Breast epithelium (tissue), 3 donors: ENCODE results near the gene C19orf85.

ENCODE experiments used
- POLR2A ChIP-seq: fragments of 450-650 bp; IDR thresholded peaks from one replicate; pipeline ENCODE4 v1.6.1; 2016; ENCODE audit warnings: antibody characterized with exemption, mild to moderate bottlenecking, moderate library complexity
- POLR2AphosphoS5 ChIP-seq, 3 donors: sonication (generic); formaldehyde crosslinking; IDR thresholded peaks; one replicate each; pipeline ENCODE4 v1.6.1; 2017; ENCODE audit warnings: antibody characterized with exemption in 3 of 3
- TF ChIP-seq, protein P1 (sequence below), 3 donors: fragments of 450-650 bp; IDR thresholded peaks; one replicate each; pipeline ENCODE4 v1.5.1; 2016 to 2017; ENCODE audit warnings: antibody characterized with exemption in 3 of 3, mild to moderate bottlenecking in 3 of 3, moderate library complexity in 3 of 3

DNA sequence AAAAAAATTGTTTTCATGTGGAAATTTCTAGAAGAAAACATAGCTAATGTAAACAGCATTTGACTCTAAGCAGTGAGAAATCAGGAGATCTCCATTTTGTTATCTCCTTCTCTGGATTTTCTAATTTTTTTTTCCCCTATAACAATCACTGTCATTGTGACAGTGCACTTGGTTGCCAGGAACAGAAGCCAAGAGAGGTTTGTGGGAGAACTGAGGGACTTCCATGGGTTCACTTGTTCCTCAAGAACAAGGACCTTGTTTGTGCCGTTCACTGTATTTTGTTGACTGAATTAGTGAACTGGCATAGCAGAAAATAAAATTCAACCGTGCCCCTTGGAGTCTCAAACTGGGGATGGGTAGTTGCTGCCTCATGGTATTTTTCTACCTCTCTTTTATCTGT is 38.5 kb downstream of the C19orf85 start:
- TF ChIP-seq POLR2AphosphoS5 (IDR thresholded peaks at IDR 0.05) = no peak
- TF ChIP-seq, protein P1, sequence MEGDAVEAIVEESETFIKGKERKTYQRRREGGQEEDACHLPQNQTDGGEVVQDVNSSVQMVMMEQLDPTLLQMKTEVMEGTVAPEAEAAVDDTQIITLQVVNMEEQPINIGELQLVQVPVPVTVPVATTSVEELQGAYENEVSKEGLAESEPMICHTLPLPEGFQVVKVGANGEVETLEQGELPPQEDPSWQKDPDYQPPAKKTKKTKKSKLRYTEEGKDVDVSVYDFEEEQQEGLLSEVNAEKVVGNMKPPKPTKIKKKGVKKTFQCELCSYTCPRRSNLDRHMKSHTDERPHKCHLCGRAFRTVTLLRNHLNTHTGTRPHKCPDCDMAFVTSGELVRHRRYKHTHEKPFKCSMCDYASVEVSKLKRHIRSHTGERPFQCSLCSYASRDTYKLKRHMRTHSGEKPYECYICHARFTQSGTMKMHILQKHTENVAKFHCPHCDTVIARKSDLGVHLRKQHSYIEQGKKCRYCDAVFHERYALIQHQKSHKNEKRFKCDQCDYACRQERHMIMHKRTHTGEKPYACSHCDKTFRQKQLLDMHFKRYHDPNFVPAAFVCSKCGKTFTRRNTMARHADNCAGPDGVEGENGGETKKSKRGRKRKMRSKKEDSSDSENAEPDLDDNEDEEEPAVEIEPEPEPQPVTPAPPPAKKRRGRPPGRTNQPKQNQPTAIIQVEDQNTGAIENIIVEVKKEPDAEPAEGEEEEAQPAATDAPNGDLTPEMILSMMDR (IDR thresholded peaks at IDR 0.05) = no peak
- TF ChIP-seq POLR2A = no peak
